Vagina (tissue), 2 donors: ENCODE measurements around the gene ERAL1.

ENCODE experiments used
- POLR2A ChIP-seq, 2 donors: fragments of 450-650 bp; IDR thresholded peaks; one replicate each; pipeline ENCODE4 v1.6.1; 2017; ENCODE audit warnings: antibody characterized with exemption in 2 of 2, mild to moderate bottlenecking in 2 of 2, moderate library complexity in 2 of 2
- POLR2AphosphoS5 ChIP-seq, 2 donors: sonication (generic); formaldehyde crosslinking; IDR thresholded peaks; one replicate each; pipeline ENCODE4 v1.9.0; 2017; ENCODE audit warnings: antibody characterized with exemption in 2 of 2, mild to moderate bottlenecking in 2 of 2, low read depth in 1 of 2; ENCODE audit not compliant: insufficient read depth in 1 of 2
- TF ChIP-seq, protein P1 (sequence below), 3 experiments: fragments of 450-650 bp in 2 of 3; fragments of 200-600 bp in 1 of 3; sonication (generic) in 1 of 3; IDR thresholded peaks; one replicate each; pipeline ENCODE4 v1.5.1; 2017 to 2019; ENCODE audit warnings: antibody characterized with exemption in 3 of 3, mild to moderate bottlenecking in 2 of 3, moderate library complexity in 2 of 3

DNA sequence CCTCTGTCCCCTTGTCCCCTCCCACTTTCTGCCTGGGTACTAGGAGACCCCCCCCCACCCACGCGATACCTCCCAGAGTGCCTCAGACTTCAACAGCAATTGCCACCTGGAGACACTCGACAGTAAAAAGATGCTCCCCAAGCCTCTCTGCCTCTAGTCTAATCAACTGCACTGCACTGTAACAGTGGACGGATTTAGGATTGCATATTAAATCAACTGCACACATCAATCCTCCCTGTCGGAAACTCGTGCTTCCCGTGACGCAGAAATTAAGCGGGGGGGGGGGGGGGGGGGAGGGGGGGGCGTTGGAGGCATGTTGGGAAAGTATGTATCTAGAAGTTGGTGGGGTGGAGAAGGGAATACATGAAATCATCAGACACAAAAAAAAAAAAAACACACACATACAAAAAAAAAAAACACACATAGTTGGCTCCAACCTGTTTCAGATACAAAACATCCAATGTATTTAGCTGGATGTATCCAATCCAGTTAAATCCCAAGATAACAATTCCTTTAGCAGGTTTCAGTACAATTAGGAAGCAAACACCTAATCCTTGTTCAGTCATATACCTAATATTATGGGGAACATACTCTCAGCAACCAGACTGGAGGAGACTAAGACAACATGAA lies 42.0 kb upstream of the ERAL1 start:
- TF ChIP-seq POLR2AphosphoS5 (IDR thresholded peaks at IDR 0.05; ENCODE audit: insufficient read depth in 1 of 2, low read depth in 1 of 2) (no peak), POLR2A (IDR thresholded peaks at IDR 0.05) (no peak)
- TF ChIP-seq, protein P1, sequence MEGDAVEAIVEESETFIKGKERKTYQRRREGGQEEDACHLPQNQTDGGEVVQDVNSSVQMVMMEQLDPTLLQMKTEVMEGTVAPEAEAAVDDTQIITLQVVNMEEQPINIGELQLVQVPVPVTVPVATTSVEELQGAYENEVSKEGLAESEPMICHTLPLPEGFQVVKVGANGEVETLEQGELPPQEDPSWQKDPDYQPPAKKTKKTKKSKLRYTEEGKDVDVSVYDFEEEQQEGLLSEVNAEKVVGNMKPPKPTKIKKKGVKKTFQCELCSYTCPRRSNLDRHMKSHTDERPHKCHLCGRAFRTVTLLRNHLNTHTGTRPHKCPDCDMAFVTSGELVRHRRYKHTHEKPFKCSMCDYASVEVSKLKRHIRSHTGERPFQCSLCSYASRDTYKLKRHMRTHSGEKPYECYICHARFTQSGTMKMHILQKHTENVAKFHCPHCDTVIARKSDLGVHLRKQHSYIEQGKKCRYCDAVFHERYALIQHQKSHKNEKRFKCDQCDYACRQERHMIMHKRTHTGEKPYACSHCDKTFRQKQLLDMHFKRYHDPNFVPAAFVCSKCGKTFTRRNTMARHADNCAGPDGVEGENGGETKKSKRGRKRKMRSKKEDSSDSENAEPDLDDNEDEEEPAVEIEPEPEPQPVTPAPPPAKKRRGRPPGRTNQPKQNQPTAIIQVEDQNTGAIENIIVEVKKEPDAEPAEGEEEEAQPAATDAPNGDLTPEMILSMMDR (IDR thresholded peaks at IDR 0.05), result no peak
